Activated CD8-positive, alpha-beta memory T cell treated with anti-CD3 and anti-CD28 coated beads for 48 hours (primary cell): ENCODE data around the gene GABRA4.

ENCODE experiments used
- DNase-seq, 3 experiments: peaks; one replicate each; pipeline ENCODE4 v3.0.0-alpha.2; 2020; ENCODE audit warnings: low read depth in 2 of 3, low spot score in 2 of 3

The GABRA4 gene

DNA sequence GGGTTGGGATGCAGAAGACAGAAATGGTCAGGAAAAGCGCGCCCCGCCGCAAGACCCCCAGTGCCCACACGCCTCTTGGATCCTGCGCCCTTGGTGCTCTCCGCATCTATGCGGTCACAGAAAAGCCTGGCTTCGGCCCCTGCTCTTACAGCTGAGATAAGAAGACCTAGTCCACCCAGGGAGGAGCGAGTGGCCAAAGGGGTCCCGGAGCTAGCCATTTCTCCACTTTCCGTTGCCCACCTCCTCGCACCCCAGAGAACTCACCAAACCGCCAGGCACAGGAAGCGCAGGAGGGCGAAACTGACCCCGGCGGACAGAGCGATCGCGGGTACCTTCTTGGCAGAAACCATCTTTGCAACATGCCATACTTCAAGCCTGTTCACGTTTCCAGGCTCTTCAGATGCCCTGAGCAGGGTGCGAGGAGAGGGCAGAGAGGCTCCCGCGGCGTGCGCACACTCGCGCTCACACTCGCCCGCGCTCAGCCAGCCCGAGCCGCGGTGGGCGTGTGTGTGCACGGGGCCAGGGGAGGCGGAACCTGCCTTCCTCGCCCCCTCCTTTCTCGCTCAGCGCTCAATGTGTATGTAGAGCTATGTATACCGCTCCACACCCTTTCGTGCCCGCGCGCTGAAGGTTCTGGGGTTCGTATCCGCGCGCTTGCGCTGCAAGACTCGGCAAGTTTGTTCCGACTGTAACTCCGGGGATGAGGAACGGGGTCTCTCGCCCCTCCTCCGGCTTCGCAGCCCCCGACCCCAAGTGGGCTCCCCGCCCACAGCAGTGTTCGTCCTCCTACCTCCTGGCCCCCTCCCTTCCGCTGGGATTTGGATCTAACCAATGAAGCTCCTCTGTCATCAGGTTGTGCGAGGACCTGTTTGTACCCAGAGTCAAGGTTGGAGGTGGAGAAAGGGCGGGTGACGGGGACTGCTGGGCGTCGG, at the start of gene GABRA4:
TSS of gene GABRA4 (minus strand) at position 507 of the 932 bp plus-strand sequence. CDS start at position 350, 157 bp downstream.
- no peak for DNase-seq

GRCh38 chr4:47040828-47041227, 47.4 kb upstream of the GABRA4 start:
- no peak for DNase-seq

DNA sequence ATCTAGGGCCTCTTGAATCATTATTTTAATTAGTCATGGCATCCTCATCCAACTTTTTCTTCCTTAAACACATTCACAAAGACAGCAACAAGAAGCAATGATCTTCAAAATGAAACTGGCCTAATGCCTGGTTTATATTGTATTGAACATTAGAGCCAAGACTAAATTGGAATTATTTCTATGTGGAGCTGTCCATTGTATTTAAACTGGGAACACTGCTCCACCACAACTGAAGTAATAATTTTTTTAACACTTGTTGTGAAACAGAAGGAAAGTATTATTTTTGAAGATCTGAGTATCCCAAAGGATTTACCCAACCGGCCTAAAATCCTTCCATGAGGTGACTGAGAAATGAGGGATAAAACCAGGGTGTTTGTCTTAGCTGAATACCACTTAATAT, 44.9 kb upstream of the GABRA4 start:
- DNase-seq, result no peak

DNA sequence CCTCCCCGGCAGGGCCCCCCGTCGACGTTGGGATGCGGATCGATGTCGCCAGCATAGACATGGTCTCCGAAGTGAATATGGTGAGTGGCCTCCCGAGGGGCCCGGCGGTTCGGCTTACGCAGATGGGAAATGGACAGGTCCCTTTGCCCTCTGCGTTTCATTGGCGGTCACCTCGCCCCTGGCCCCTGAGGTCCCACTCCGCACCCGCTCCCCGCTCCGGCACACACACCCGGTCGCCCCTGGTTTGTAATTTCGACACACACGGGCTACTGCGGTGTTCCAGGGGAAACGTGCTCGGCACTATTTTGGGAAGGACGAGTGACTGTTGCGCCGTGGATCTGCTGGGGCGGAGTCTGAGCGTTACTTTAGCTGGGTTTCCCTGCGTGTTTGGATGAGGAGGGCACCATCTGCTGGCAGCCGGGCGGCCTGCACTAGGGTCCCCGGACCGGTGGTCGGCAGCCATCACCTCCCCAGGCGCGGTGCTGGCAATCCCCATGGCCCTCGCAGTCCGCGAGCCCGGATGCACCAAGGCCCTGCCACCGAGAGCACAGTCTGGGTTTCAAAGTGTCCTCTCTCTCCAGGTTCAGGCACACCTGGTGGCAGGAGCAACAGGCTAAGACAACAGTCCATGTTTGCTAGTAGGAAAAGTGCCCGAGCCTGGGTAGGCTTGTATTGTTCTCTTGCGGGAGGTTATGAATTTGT, 39.2 kb upstream of the GABRA4 start:
- peak in 2 of 3 experiments; percentile 15 to 26 for DNase-seq

DNA sequence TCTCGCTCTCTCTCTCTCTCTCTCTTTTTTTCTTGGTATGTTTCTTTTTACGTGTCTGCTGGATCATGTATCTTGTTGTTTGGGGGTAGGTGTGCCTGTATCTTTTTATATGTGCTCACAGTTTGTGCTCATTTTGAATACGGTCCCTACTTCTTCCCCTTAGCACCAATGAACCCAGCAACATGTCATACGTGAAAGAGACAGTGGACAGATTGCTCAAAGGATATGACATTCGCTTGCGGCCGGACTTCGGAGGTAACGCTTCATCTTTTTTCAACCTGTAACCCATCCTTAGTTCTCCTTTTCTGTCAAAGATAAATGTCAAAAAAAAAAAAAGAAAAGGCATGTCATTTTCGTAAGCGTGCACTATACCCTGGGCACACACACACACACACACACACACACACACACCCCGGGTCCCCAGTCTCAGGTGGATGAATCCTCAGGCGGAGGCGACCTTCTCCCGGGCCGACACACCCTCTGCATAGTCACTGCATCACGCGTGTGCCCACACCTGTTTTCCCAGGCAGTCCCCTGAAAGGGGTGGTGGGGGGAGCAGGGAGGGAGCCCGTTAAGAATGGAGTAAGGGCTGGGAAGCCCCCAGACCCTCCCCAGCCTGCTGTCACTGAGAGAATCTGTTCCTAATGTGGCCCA, 38.5 kb upstream of the GABRA4 start:
- no peak for DNase-seq

- no peak for DNase-seq
Measured at GRCh38 chr4:47031011-47031678, 37.8 kb upstream of the GABRA4 start, which contains the start of gene GABRB1. Gene GABRB1, plus strand, starts transcription at chr4:47031567.

DNA sequence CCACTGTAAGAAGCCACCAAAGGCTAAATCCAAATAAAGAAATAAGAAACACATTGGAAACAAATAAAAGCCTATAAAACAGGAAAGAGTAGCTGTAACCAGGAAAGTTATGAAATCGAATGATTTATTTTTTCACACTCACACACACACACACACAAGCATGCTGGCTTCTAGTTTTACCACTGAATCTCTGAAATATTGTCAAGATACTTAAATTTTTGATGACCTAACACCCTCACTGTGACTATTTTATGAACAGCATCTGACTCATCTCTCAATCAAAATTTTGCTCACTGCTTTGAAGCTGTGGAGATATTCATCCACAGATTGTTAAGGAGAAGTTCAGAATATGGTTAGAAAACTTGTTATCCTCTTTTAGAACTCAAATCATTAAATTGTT, 24.1 kb upstream of the GABRA4 start:
- no peak for DNase-seq

GRCh38 chr4:47017081-47017480, 23.7 kb upstream of the GABRA4 start:
- DNase-seq, result no peak

DNA sequence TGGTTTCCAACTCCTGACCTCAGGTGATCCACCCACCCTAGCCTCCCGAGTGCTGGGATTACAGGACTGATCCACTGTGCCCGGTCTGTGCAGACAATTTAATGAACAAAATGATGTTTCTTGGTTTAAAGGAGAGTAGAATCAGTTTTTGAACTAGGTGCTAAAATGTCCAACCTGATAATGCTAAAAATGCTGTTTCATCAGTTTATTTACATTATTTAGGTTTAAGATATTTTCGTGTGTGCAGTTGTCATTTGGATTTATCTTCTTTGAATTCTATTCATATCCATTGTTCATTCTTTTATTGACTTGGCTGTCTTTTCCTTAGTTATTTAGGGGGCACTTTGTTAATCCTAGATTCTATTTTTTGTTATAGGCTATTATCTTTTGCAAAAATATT, 20.0 kb upstream of the GABRA4 start:
- DNase-seq, result no peak

DNA sequence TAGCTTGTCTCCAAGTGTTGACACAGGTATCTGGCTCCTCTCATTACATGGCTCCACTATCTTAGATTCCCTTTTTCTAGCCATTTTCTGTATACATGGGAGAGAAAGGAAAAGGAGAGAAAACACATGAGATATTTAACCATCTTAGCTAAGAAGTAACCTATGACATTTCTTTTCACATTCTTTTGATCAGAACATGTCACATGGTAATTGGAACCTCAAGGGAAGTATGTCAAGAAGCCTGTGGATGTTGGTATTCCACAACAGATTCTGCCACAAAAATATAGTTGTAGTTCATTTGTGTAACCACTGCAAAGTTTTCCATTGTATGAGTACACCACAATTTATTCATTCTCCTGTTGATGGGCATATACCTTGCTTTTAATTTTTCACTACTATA, 19.3 kb upstream of the GABRA4 start:
- DNase-seq, result no peak

DNA sequence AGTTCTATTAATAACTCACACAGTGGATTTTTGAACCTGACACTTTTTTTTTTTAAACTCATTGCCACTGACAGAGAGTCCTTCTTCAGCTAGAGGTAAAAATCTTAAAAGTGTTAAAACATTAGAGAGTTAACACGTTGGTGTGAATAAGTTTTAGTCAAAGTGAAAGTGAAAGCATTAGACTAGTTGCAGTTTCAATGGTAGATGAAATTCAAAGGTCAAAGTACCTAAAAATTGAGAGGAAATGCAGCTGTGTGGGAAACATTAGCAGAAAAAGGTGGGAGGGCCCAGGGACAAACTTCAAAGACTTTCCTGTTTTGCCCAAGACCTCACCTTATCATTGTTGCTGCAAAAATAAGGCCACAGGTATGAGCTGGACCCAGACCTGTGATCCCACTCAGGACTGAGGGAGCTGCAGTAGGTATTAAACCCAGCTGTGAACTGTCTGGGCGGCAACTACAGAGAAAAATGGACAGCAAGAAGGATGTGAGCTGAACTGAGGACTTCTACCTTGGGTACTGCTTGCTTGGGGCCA, 17.6 kb upstream of the GABRA4 start:
- DNase-seq, result no peak

- no peak for DNase-seq
Measured at GRCh38 chr4:47010347-47010911, 17.0 kb upstream of the GABRA4 start.

DNA sequence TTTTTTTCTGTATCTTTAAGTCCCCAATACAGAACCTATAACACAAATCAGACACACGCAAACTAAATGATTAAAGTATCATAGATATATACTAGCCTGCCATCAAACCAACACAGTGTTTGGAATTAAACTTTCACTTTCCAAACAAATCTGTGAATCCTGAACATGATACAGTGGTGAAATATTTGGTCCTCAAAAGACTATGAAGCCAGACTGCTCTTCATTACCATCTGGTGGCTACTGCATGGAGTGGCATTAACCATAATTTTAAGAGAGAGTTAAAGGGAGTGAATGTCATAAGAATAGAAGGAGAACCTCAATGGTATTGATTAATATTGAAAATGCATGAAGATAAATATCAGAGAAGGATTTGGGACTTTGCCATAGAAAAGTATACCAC, 9.2 kb upstream of the GABRA4 start:
- DNase-seq, result no peak

DNA sequence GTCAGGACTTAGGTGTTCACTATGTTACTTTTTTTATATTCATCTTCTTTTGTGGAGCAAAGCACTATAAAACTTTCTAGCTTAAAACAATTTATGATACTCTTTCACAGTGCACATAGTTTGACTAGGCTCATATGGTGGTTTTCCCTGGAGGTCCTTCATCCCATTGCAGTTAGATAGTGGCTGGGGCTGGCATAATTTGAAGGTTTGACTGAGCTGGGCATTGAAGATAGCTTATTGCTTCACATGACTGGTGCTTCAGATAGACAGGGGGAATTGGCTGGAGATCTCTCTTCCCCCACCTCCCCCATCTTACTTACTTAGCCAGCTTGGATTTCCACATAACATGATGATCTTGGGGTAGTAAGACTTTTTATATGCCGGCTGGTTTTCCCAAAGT, 7.0 kb upstream of the GABRA4 start:
- DNase-seq, result no peak

- DNase-seq, result no peak
Measured at GRCh38 chr4:46999566-46999965, 6.2 kb upstream of the GABRA4 start.

DNA sequence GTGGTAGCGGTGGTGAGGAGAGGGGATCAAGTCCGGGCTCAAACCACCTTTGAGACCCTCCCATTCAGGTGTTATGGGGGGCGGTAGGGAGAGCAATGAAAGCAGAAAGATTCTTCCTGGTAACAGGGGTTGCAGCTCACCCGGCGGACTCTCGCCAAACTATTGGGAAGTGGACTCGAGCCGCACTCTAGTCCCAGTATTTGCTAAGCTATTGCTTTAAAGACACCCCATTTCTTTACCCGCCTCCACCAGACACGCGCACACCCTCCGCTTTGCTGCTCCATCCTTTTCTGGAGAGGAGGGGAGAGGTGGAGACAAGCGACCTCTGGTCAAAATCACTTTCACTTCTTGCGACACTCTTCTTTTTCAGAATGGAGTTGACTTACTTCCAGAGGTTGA, 625 bp upstream of the GABRA4 start:
- DNase-seq, result no peak

DNA sequence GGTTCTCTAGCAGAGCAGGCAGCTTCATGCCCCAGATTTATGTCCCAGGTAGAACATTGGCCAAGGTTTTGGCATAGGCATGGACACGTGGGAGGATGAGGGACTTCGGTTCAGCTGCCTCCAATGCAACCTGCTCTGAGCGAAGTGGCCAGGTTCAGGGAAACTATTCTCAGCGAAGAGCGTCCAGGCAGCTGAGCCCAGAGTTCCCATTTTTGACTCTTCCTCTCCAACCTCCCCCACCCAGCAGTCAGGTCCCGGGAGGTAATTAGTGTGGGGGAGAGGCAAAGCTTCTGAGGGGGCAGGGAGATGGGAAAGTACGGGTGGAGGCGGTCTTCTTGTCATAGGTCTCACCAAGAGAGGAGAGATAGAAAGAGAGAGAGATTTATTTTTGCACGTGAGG, 1.0 kb downstream of the GABRA4 start:
- DNase-seq, result no peak

GRCh38 chr4:46986922-46987638, 6.3 kb downstream of the GABRA4 start:
- DNase-seq, result no peak

DNA sequence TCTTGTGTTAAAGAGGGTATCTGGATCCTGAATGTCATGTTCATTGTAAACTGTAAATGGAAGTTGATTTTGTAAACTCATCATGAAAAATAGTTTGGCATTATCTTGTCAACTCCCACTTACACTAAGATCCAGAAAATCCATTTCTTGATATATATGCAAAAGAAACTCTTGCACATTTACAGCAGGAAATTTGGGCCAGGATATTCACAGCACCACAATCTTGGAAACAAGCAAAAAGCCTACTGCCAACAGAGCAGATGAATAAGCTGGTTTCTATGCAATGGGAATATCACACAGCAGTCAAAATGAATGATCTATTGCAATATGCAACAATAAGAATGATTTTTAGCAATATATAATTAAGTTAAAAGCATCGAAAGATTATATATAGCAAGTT, 8.6 kb downstream of the GABRA4 start:
- DNase-seq, result no peak

DNA sequence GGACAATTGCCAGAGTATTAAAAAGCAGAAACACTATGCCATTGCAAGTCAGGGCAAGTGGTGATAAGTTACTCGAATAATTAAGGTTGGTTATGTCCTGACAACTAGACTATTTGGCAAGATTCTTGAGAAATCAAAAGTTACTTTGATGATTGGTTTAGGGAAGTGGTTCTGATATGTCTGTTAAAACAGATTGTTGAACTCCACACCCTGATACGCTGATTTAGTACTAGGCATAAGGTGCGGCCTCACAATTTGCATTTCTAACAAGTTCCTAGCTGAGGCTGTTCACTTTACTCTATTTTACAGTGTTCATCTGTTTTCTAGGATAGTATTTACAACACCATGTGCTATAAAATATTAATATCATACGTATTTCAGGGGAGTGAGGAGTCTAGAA, 12.5 kb downstream of the GABRA4 start:
- DNase-seq, result no peak
